Measurements from ENCODE around the gene ZNF273.

ZNF273 gene

DNA sequence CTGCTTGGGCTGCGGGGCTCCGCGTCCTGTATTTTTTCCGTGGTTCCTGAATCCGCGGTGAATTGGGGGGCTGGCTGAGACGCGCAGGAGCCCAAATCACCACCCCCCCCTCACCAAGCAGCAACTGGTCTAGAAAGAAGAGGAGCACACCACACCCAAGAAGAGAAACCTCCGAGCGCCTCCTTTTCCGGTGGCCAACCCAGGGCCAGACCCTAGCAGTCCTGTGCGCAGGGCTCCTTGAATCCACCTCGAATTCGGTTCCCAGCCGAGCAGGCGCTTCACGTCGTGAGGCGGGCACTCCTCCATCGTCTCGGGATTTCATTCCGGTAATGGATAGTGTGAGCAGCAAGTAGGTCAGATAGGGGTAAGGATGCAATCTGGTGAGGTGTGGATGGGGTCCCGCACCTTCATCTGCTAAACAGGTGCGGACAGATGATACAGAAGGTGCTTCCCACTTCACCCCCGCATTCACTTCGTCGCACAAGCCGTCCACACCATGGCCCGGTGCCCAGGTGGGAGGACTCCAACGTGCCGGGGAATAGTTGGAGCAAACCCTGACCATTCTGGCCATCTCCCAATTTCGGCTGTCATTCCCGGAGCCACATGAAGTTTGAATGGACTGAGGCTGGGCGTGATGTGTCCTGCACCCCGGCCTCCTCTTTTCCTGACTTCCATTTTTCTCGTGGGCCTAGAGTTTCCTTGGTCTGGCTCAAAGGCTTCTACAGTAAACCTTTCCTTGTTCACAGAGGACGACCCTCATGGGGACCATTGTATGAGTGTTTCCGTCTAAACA, 19.8 kb upstream of the ZNF273 start:
- H3K27ac ChIP-seq, result no peak overlapping the region
- TF ChIP-seq ZFX (IDR thresholded peaks at IDR 0.05), result no peak
- TF ChIP-seq, protein P1, sequence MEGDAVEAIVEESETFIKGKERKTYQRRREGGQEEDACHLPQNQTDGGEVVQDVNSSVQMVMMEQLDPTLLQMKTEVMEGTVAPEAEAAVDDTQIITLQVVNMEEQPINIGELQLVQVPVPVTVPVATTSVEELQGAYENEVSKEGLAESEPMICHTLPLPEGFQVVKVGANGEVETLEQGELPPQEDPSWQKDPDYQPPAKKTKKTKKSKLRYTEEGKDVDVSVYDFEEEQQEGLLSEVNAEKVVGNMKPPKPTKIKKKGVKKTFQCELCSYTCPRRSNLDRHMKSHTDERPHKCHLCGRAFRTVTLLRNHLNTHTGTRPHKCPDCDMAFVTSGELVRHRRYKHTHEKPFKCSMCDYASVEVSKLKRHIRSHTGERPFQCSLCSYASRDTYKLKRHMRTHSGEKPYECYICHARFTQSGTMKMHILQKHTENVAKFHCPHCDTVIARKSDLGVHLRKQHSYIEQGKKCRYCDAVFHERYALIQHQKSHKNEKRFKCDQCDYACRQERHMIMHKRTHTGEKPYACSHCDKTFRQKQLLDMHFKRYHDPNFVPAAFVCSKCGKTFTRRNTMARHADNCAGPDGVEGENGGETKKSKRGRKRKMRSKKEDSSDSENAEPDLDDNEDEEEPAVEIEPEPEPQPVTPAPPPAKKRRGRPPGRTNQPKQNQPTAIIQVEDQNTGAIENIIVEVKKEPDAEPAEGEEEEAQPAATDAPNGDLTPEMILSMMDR (conservative IDR thresholded peaks at IDR 0.05), result no peak

DNA sequence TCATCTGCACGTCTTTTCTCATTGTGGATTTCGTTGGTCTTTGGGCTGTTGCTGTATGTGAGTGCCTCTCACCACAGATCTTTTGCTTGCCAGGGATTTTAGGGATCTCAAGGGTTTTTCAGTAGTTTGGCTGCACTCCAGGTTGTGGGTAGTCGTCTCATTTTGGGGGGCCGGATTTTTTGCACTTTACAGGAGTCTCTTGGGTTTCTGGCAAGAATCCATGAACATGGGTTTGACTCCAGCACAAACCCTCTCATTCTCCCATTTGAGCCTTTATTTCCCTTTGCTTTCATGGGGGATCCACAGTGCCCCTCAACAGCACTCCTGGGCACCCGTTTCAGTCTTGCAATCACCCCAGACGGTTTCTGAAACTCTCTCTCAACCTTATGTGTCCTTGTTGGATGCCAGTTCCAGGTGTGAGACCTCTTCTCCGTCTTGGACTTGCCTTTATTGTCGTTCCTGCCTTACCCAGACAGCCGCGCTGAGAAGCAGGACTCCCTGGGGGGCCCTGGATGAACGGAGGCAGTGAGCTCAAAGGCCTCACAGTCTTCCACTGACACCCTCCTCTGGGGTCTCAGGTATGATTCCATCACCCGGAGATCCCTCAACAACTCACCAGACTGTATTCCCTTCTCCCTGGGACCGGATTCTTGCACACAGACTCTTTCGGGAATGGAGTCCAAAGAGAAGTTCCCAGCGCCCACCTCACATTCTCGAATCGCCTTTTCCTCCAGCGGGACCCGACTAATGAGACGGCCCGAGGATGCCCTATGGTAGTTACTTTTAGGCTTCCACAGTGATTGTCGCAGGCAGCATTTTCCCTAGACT, 18.8 kb upstream of the ZNF273 start:
- H3K27ac ChIP-seq, result no peak overlapping the region
- no peak for TF ChIP-seq ZFX (IDR thresholded peaks at IDR 0.05)
- TF ChIP-seq, protein P1 (conservative IDR thresholded peaks at IDR 0.05), result no peak

DNA sequence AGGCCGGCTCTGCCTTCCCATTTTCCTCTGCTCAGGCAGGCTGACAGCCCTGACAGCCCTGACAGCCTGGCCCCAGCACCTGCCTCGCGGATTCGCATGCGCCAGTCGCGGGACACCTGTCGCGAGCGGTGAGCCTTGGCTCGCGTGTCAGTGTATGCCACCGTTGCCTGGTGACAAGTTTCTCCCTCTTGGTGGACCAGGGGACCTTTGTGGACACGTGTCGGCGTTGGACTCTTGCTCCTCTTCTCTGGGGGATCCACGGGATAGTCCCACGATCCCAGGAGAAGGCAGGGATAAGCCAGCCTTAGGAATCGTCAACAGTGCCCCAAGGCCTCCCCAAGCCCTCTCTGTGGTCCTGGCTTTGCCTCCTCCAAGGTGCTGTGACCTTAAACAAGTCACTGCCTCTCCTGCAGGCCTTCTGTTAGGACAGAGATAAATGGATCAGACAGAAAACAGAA, 18.1 kb upstream of the ZNF273 start:
- no peak overlapping the region for H3K27ac ChIP-seq
- TF ChIP-seq ZFX (IDR thresholded peaks at IDR 0.05), result no peak
- TF ChIP-seq, protein P1 (conservative IDR thresholded peaks at IDR 0.05), result no peak

DNA sequence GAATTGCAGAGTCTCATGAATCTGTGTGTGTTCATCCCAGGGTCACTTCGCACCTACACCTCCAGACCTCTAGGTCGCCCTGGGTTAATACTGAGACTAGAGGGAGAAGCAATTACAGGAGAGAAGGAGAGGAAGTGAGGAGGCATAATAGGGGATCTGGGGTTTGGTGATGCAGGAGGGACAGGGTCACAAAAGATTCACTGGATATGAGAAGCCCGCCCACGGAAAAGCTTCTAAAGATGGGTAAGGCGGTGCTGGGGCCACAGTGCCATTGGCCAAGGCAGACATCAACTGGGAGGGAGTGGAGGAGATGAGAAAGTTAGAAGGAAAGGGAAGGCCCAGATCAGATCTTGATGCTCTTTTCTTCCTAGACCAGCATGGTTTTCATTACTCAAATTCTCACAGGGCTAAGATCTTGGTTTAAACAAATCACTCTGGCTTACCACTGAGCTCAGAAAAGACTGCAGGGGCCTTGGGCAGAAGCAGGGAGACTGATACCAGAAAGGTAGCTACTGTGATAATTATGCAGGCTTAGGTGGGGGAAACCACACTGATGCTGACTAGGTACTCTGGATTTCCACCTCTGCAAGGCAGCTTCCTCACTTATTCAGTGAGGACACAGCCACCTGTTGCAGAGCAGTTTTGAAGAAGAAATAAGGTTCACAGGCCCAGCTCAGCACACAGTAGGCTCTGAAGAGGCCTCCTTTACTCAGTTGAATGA, 17.4 kb upstream of the ZNF273 start:
- H3K27ac ChIP-seq, result no peak overlapping the region
- TF ChIP-seq ZFX (IDR thresholded peaks at IDR 0.05), result no peak
- TF ChIP-seq, protein P1 (conservative IDR thresholded peaks at IDR 0.05), result no peak

DNA sequence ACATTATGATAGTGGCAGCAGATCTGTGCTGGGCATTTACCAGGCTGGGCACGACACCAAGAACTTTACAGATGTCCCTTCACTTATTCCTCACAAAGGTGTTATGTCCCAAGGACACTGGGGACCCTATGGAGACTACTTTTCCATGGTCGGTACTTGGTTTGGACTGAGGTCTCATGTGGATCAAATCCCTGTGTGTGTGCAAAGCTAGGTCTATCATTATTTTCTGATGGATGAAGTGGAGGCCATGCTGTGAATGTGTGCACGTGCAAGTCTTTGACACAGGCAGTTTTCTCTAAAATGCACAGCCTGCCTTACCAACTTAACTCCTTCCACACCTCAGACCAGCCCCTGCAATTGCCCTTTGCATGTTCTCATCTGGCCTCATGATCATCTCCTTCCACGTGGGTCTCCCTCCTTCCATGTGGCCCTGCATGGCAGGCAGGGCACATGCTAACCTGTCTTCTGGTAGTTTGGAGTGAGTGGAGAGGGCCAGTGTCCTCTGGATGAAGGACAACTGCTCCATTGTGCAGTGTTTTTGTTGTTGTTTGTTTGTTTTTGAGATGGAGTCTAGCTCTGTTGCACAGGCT, 16.0 kb upstream of the ZNF273 start:
- TF ChIP-seq, protein P1 (conservative IDR thresholded peaks at IDR 0.05), result no peak
- no peak for TF ChIP-seq ZFX (IDR thresholded peaks at IDR 0.05)
- H3K27ac ChIP-seq, result no peak overlapping the region

DNA sequence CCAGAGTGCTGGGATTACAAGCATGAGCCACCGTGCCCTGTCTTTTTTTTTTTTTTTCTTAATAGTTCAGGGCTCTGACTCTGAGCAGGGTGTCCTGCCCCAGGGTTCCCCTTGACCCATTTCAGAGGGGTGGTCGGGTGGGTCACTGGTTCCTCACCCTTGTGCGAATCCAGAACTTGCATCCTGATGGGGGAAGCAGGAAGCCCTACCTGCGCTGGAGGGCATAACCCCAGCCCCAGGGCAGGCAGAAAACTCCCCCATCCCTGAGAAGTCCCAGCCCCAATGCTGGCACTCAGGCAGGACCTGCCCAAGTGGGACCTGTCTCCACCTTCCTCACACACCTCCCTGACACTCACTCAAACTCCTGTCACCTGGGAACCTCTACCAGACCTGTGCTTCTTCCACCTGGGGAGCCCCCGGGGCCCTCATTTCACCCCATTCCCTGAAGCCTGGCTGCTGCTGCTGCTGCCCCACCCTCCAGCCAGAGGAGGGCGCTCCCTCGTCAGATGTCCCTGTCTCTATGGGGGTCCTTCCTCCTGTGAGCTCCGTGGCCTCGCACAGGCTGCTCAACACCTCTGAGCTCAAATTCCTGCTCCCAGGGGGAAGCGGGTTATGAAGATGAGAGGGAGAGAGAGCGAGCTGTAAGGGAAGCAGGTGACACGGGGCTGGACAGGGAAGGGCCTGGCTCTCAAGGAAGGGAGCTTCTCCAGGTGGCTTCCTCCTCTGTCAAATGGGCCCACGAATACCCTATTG, 15.1 kb upstream of the ZNF273 start:
- no peak overlapping the region for H3K27ac ChIP-seq
- TF ChIP-seq, protein P1 (conservative IDR thresholded peaks at IDR 0.05), result no peak
- no peak for TF ChIP-seq ZFX (IDR thresholded peaks at IDR 0.05)

Measured in C4-2B (cell line).